ENCODE results near the gene NCOA7. TPM values are rescaled to one million over a fixed set of nuclear protein-coding genes. Genes with fewer than 3 reads are reported as not detected.

NCOA7 gene
- total and polyA plus RNA-seq, 2 of the 8 experiments (the other 6 are each of a cell fraction or from before 2014, with no cell fraction given), result 2.6 to 10.7 TPM

GRCh38 chr6:125802383-125802782 lies 11.6 kb downstream of the NCOA7 start (continued):
- no peak for TF ChIP-seq SP1 (IDR thresholded peaks at IDR 0.05; ENCODE audit: low read depth, low read length)
- TF ChIP-seq BRCA1 (IDR thresholded peaks at IDR 0.05; ENCODE audit: low read depth, low read length), result no peak
- TF ChIP-seq ASH2L (IDR thresholded peaks at IDR 0.05; ENCODE audit: low read length), result no peak
